Neuronal stem cell (in vitro differentiated cells): ENCODE measurements around the gene SPHK2.
"Not testable (repeated sequence)": the region's sequence is repeated elsewhere in the genome, so short reads cannot be mapped to it uniquely, and the experiment has no call there.

Source experiments
- DNase-seq: peaks from one replicate; pipeline ENCODE4 v3.0.0-alpha.2; 2013; ENCODE audit warnings: low spot score
- H2AFZ ChIP-seq: one replicate; pipeline ENCODE4 v1.6.1; 2013; ENCODE audit warnings: mild to moderate bottlenecking, low read length, inconsistent platforms
- H2AK5ac ChIP-seq: 2 replicates; pipeline ENCODE4 v1.6.1; 2013; ENCODE audit warnings: low read depth, mild to moderate bottlenecking, inconsistent platforms, low read length, moderate library complexity, mixed read lengths
- H2BK120ac ChIP-seq: 2 replicates; pipeline ENCODE4 v1.6.1; 2013; ENCODE audit warnings: low read depth, mild to moderate bottlenecking, inconsistent platforms, low read length, moderate library complexity, mixed read lengths
- H2BK12ac ChIP-seq: one replicate; pipeline ENCODE4 v1.6.1; 2013; ENCODE audit warnings: low read length, inconsistent platforms
- H2BK15ac ChIP-seq: 2 replicates; pipeline ENCODE4 v1.6.1; 2013; ENCODE audit warnings: mild to moderate bottlenecking, low read length, inconsistent platforms, mixed read lengths
- H2BK5ac ChIP-seq: one replicate; pipeline ENCODE4 v1.6.1; 2013; ENCODE audit warnings: inconsistent platforms, mild to moderate bottlenecking, low read length, moderate library complexity
- H3K14ac ChIP-seq: one replicate; pipeline ENCODE4 v1.6.1; 2013; ENCODE audit warnings: low read length, inconsistent platforms
- H3K18ac ChIP-seq: 2 replicates; pipeline ENCODE4 v1.6.1; 2013; ENCODE audit warnings: low read length, inconsistent platforms
- H3K23ac ChIP-seq: 2 replicates; pipeline ENCODE4 v1.6.1; 2013; ENCODE audit warnings: low read depth, mild to moderate bottlenecking, mixed read lengths, low read length, inconsistent platforms; ENCODE audit not compliant: poor library complexity
- H3K27ac ChIP-seq: replicated peaks from 3 replicates; pipeline ENCODE4 v1.5.1; 2013; ENCODE audit warnings: low read length, inconsistent platforms
- H3K27me3 ChIP-seq, 3 experiments: 2 replicates each; pipeline ENCODE4 v1.6.1; 2013; ENCODE audit warnings: low read length in 3 of 3, mild to moderate bottlenecking in 2 of 3, inconsistent platforms in 1 of 3, low read depth in 1 of 3, mixed read lengths in 1 of 3, moderate library complexity in 1 of 3; ENCODE audit not compliant: control insufficient read depth in 3 of 3, insufficient read depth in 3 of 3
- H3K36me3 ChIP-seq, 2 donors: replicated peaks in 1 of 2; 2 replicates each; pipeline ENCODE4 v1.6.1; 2013; ENCODE audit warnings: low read length in 2 of 2; ENCODE audit not compliant: control insufficient read depth in 2 of 2, insufficient read depth in 2 of 2
- H3K4ac ChIP-seq: 2 replicates; pipeline ENCODE4 v1.6.1; 2013; ENCODE audit warnings: inconsistent platforms, mild to moderate bottlenecking, low read length, moderate library complexity
- H3K4me1 ChIP-seq, 2 donors: 1 replicate in 1 of 2; 2 replicates in 1 of 2; pipeline ENCODE4 v1.6.1; 2013; ENCODE audit warnings: low read length in 2 of 2, low read depth in 1 of 2; ENCODE audit not compliant: control insufficient read depth in 2 of 2, insufficient read depth in 1 of 2
- H3K4me2 ChIP-seq: one replicate; pipeline ENCODE4 v1.6.1; 2013; ENCODE audit warnings: mild to moderate bottlenecking, low read length, inconsistent platforms; ENCODE audit not compliant: insufficient read depth, poor library complexity, severe bottlenecking
- H3K4me3 ChIP-seq, 2 donors: 2 replicates each; pipeline ENCODE4 v1.5.1; 2013; ENCODE audit warnings: low read length in 2 of 2, mild to moderate bottlenecking in 2 of 2, inconsistent platforms in 1 of 2, moderate library complexity in 1 of 2
- H3K79me1 ChIP-seq: one replicate; pipeline ENCODE4 v1.6.1; 2013; ENCODE audit warnings: low read depth, mild to moderate bottlenecking, inconsistent platforms, low read length, moderate library complexity
- H3K9ac ChIP-seq: one replicate; pipeline ENCODE4 v1.6.1; 2013; ENCODE audit warnings: mild to moderate bottlenecking, low read depth, low read length, inconsistent platforms; ENCODE audit not compliant: poor library complexity
- H3K9me3 ChIP-seq, 2 donors: replicated peaks in 1 of 2; 2 replicates each; pipeline versions ENCODE3 to v1.6.1; 2013; ENCODE audit warnings: low read length in 2 of 2, mild to moderate bottlenecking in 2 of 2, inconsistent platforms in 1 of 2, low read depth in 1 of 2, mixed read lengths in 1 of 2, moderate library complexity in 1 of 2; ENCODE audit not compliant: control insufficient read depth in 2 of 2, insufficient read depth in 1 of 2
- H4K8ac ChIP-seq: one replicate; pipeline ENCODE4 v1.6.1; 2013; ENCODE audit warnings: low read depth, mild to moderate bottlenecking, inconsistent platforms, low read length, moderate library complexity
- H4K91ac ChIP-seq: one replicate; pipeline ENCODE4 v1.6.1; 2013; ENCODE audit warnings: low read length, low read depth, mild to moderate bottlenecking, inconsistent platforms; ENCODE audit not compliant: poor library complexity
- WGBS, 2 donors: extraction: QIAGEN DNeasy Blood & Tissue Kit; methylation state at CpG; one replicate each; pipeline ENCODE4 v1.1.7; 2013; ENCODE audit warnings: missing lambda C conversion rate in 2 of 2, mixed read lengths in 1 of 2; ENCODE audit not compliant: insufficient read length in 2 of 2, insufficient replicate concordance in 1 of 2; ENCODE audit errors: extremely low coverage in 2 of 2; 5-methylcytosine and 5-hydroxymethylcytosine counted together

Gene SPHK2

DNA sequence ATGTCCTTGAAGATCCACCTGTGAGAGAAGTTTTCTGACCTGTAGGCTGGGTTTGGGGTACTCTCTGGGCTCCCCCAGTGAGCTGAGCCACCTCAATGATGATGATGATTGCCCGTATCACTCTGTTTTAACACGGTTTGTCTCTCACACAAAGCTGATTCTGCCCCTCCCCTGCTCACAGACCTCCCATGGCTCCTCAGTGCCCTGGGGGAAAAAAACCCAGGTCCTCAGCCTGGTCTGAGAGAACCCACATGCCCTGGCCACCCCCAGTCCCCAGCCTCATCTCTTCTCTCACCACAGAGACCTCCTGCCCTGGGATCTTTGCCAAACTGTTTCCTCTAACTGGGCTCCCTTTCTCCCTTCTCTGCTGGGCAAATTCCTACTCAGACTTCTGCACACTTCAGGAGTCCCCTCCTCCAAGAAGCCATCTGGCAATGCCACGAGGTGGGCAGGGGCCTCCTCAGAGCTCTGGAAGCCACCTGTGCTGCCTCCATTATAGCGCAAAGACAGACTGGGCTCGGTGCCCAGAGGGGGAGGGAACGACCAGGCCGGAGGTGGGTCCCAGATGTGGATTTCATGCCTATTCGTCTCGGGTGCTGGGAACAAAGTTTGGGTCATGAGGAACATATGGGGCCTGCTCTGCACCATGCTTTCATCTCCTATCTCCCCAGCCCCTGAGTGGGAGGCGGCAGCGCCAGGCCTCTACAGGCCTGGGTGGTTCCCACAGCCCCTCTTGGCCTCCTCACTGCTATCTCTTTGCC, 35.2 kb downstream of the SPHK2 start:
- Histone ChIP-seq H2BK120ac (no peak overlapping the region), H3K4me1 (peaks cover 5% of the 10 kb centered on the region in 2 donors), H3K23ac (peak overlapping the region; percentile 89), H2AFZ (no peak overlapping the region), H2BK15ac (peak overlapping the region; percentile 87), H3K9me3 (no peaks in the 10 kb centered on the region), H2BK5ac (no peak overlapping the region), H3K9ac (no peak overlapping the region), H3K27ac (no peak overlapping the region), H3K18ac (peak overlapping the region; percentile 77), H3K4me3 (no peak overlapping the region), H3K14ac (no peak overlapping the region), H4K8ac (peak overlapping the region; percentile 48), H4K91ac (peak overlapping the region; percentile 72), H3K27me3 (no peaks in the 10 kb centered on the region), H3K79me1 (no peaks in the 10 kb centered on the region), H2BK12ac (no peak overlapping the region), H2AK5ac (peak overlapping the region; percentile 70), H3K36me3 (no peaks in the 10 kb centered on the region), H3K4ac (no peak overlapping the region), H3K4me2 (no peak overlapping the region)
- DNase-seq = no peak
- WGBS, 2 donors = no CpG with 5 or more reads among the region's 11 CpGs

- Histone ChIP-seq H2BK5ac (no peak overlapping the region), H3K27me3 (no peaks in the 10 kb centered on the region), H2AK5ac (no peak overlapping the region), H3K4me1 (peaks cover 5 to 9% of the 10 kb centered on the region in 2 donors), H2BK12ac (no peak overlapping the region), H4K91ac (no peak overlapping the region), H3K18ac (no peak overlapping the region), H3K9ac (no peak overlapping the region), H2AFZ (peak overlapping the region; percentile 62), H3K4me2 (no peak overlapping the region), H3K14ac (no peak overlapping the region), H3K36me3 (no peaks in the 10 kb centered on the region), H3K23ac (no peak overlapping the region), H3K9me3 (no peaks in the 10 kb centered on the region), H4K8ac (no peak overlapping the region), H2BK15ac (no peak overlapping the region), H3K4me3 (no peak overlapping the region), H3K27ac (no peak overlapping the region), H2BK120ac (no peak overlapping the region), H3K79me1 (no peaks in the 10 kb centered on the region), H3K4ac (no peak overlapping the region)
- DNase-seq = no peak
- no CpG with 5 or more reads among the region's 16 CpGs for WGBS, 2 donors
These were observed 37.7 kb downstream of the SPHK2 start for GRCh38 chr19:48656840-48657474.

DNA sequence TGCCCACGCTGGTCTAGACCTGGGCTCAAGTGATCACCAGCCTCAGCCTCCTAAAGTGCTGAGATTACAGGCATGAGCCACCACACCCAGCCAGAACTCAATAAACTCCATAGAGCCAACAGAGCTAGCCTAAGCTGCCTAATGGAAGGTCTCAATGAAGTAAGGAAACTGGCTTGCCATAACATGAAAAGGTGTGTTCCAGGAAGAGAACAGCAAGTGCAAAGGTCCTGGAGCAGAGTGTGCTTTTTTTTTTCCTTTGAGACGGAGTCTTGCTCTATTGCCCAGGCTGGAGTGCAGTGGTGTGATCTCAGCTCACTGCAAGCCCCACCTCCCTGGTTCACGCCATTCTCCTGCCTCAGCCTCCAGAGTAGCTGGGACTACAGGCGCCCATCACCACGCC, 38.5 kb downstream of the SPHK2 start:
- H4K91ac ChIP-seq, H3K4me1 ChIP-seq, H3K4me3 ChIP-seq, H3K9ac ChIP-seq, H3K27me3 ChIP-seq, H2BK15ac ChIP-seq, H3K36me3 ChIP-seq, H3K23ac ChIP-seq, H2BK120ac ChIP-seq, H3K79me1 ChIP-seq, H3K27ac ChIP-seq, H2BK5ac ChIP-seq, H2AK5ac ChIP-seq, H3K18ac ChIP-seq, H4K8ac ChIP-seq, H3K9me3 ChIP-seq, H2AFZ ChIP-seq, H3K4ac ChIP-seq, H2BK12ac ChIP-seq, H3K4me2 ChIP-seq, H3K14ac ChIP-seq, DNase-seq: not testable (repeated sequence)
- no CpG with 5 or more reads among the region's 5 CpGs for WGBS, 2 donors

- Histone ChIP-seq H3K14ac (no peak overlapping the region), H3K27ac (no peak overlapping the region), H3K79me1 (no peaks in the 10 kb centered on the region), H3K27me3 (no peaks in the 10 kb centered on the region), H2BK120ac (no peak overlapping the region), H3K36me3 (no peaks in the 10 kb centered on the region), H3K23ac (no peak overlapping the region), H3K9ac (no peak overlapping the region), H4K91ac (no peak overlapping the region), H2BK15ac (no peak overlapping the region), H2BK12ac (no peak overlapping the region), H3K4me3 (no peak overlapping the region), H4K8ac (no peak overlapping the region), H2BK5ac (no peak overlapping the region), H2AFZ (no peak overlapping the region), H3K4ac (no peak overlapping the region), H3K18ac (no peak overlapping the region), H3K4me1 (peaks cover 5 to 9% of the 10 kb centered on the region in 2 donors), H3K4me2 (no peak overlapping the region), H2AK5ac (no peak overlapping the region), H3K9me3 (no peaks in the 10 kb centered on the region)
- WGBS, 2 donors = no CpG with 5 or more reads among the region's 6 CpGs
- DNase-seq = no peak
These were observed 39.2 kb downstream of the SPHK2 start for GRCh38 chr19:48658483-48658882.
